GM12878 (cell line): Measurements from ENCODE around the gene FMC1. TPM values are rescaled to one million over a fixed set of nuclear protein-coding genes. Genes with fewer than 3 reads are reported as not detected.

Experiments
- ATAC-seq: fragments of 200-7000 bp; cut with Tn5 transposase; 3 replicates; pipeline ENCODE4 v1.9.1; 2020; ENCODE audit warnings: mild to moderate bottlenecking, moderate library complexity
- BruUV-seq: library from RNA; stranded (reverse); fragments of 400-500 nt; replicated peaks from 2 replicates; lab custom pipeline; 2021; lab: Mats Ljungman, UMichigan
- CTCF ChIA-PET: fragments of 300-600 bp; sonication (Branson Sonifier 250); formaldehyde crosslinking; extraction: SDS; loops from one replicate; lab custom pipeline; 2021; ENCODE audit warnings: inconsistent platforms; lab: Yijun Ruan, JAX
- POLR2A ChIA-PET: fragments of 350-600 bp; formaldehyde crosslinking; extraction: SDS; loops from one replicate; lab custom pipeline; 2021; ENCODE audit warnings: inconsistent platforms; lab: Charles Lee
- RAD21 ChIA-PET: fragments of 300-600 bp; sonication (Branson Sonifier 250); formaldehyde crosslinking; loops from one replicate; lab custom pipeline; 2023; ENCODE audit warnings: antibody characterized with exemption; ENCODE audit not compliant: unreplicated experiment; lab: Charles Lee
- SMC1A ChIA-PET: fragments of 300-600 bp; sonication (Branson Sonifier 250); formaldehyde crosslinking; loops from one replicate; lab custom pipeline; 2023; ENCODE audit not compliant: unreplicated experiment, uncharacterized antibody; lab: Charles Lee
- DNase-seq: peaks from one replicate; pipeline ENCODE4 v3.0.0-alpha.2; 2011; ENCODE audit warnings: low read depth, low spot score
- FAIRE-seq: peaks from 3 replicates; lab custom pipeline; 2011; peaks lifted over from hg19 to GRCh38; lab: Jason Lieb, UNC
- H2AFZ ChIP-seq: 2 replicates; pipeline ENCODE4 v1.6.0; 2011; ENCODE audit warnings: low read depth, low read length, control low read depth; ENCODE audit not compliant: control insufficient read depth
- H3K27ac ChIP-seq: 2 replicates; pipeline ENCODE4 v1.5.1; 2011; ENCODE audit warnings: control low read depth; ENCODE audit not compliant: control insufficient read depth, insufficient read depth
- H3K27me3 ChIP-seq, 2 experiments: replicated peaks in 1 of 2; 2 replicates each; pipeline versions ENCODE4 v1.6.0 to v1.6.1; 2011; ENCODE audit warnings: low read length in 1 of 2; ENCODE audit not compliant: control insufficient read depth in 2 of 2, insufficient read depth in 2 of 2
- H3K36me3 ChIP-seq, 2 experiments: 2 replicates each; pipeline ENCODE4 v1.5.1; 2011; ENCODE audit warnings: low read length in 1 of 2; ENCODE audit not compliant: control insufficient read depth in 2 of 2, insufficient read depth in 2 of 2
- H3K4me1 ChIP-seq: 2 replicates; pipeline ENCODE4 v1.6.1; 2011; ENCODE audit warnings: mild to moderate bottlenecking, low read length, moderate library complexity, mixed read lengths; ENCODE audit not compliant: control insufficient read depth, insufficient read depth
- H3K4me2 ChIP-seq: 2 replicates; pipeline ENCODE4 v1.6.0; 2011; ENCODE audit warnings: control low read depth; ENCODE audit not compliant: control insufficient read depth, insufficient read depth
- H3K4me3 ChIP-seq: fragments of 200-600 bp; sonication (generic); 2 replicates; pipeline ENCODE4 v1.5.1; 2016
- H3K79me2 ChIP-seq: 2 replicates; pipeline ENCODE4 v1.6.0; 2011; ENCODE audit warnings: low read length; ENCODE audit not compliant: control insufficient read depth, insufficient read depth
- H3K9ac ChIP-seq: 2 replicates; pipeline ENCODE4 v1.8.0; 2011; ENCODE audit warnings: low read length, control low read depth, mixed read lengths; ENCODE audit not compliant: control insufficient read depth, insufficient read depth
- H3K9me3 ChIP-seq: replicated peaks from 3 replicates; pipeline ENCODE4 v1.5.1; 2011; ENCODE audit warnings: mild to moderate bottlenecking, low read length; ENCODE audit not compliant: control insufficient read depth, insufficient read depth
- H4K20me1 ChIP-seq: 2 replicates; pipeline ENCODE4 v1.6.0; 2011; ENCODE audit not compliant: control insufficient read depth, insufficient read depth
- CBX5 ChIP-seq: sonication (generic); IDR thresholded peaks from 2 replicates; pipeline ENCODE4 v1.6.1; 2016; ENCODE audit warnings: low read depth, moderate library complexity, mild to moderate bottlenecking, inconsistent platforms
- CHD4 ChIP-seq: fragments of 200-600 bp; sonication (generic); IDR thresholded peaks from 2 replicates; pipeline ENCODE4 v1.6.1; 2016; ENCODE audit warnings: mild to moderate bottlenecking
- ETV6 ChIP-seq, 2 experiments: fragments of 450-650 bp in 1 of 2; IDR thresholded peaks in 1 of 2; conservative IDR thresholded peaks in 1 of 2; 2 replicates each; pipeline ENCODE4 v1.6.1; 2014; ENCODE audit warnings: antibody characterized with exemption in 1 of 2, borderline replicate concordance in 1 of 2, low read depth in 1 of 2, mild to moderate bottlenecking in 1 of 2, moderate library complexity in 1 of 2
- IKZF1 ChIP-seq: fragments of 450-650 bp; conservative IDR thresholded peaks from 2 replicates; pipeline ENCODE4 v1.6.1; 2017; ENCODE audit warnings: antibody characterized with exemption, mild to moderate bottlenecking
- JUND ChIP-seq: IDR thresholded peaks from 2 replicates; pipeline ENCODE4 v1.6.1; 2012; ENCODE audit warnings: low read depth, mild to moderate bottlenecking, low read length, improper control_type of control experiment, moderate library complexity
- MYC ChIP-seq: IDR thresholded peaks from 2 replicates; pipeline ENCODE4 v1.6.1; 2011; ENCODE audit warnings: mild to moderate bottlenecking, low read length, moderate library complexity, inconsistent platforms; ENCODE audit not compliant: insufficient read depth, insufficient replicate concordance, insufficient read length, severe bottlenecking
- NBN ChIP-seq: fragments of 450-650 bp; IDR thresholded peaks from 2 replicates; pipeline ENCODE4 v1.6.1; 2016
- NR2C1 ChIP-seq: fragments of 450-650 bp; IDR thresholded peaks from 2 replicates; pipeline ENCODE4 v1.6.1; 2017; ENCODE audit warnings: antibody characterized with exemption, mild to moderate bottlenecking, moderate library complexity
- NRF1 ChIP-seq: conservative IDR thresholded peaks from 2 replicates; pipeline ENCODE4 v1.6.1; 2011; ENCODE audit warnings: mild to moderate bottlenecking, low read depth, low read length, improper control_type of control experiment
- PML ChIP-seq: IDR thresholded peaks from 2 replicates; pipeline ENCODE4 v1.6.1; 2012; ENCODE audit warnings: low read length, inconsistent platforms
- POLR2A ChIP-seq: IDR thresholded peaks from 2 replicates; pipeline ENCODE4 v1.6.1; 2011; ENCODE audit warnings: low read depth, mild to moderate bottlenecking, low read length
- RFX5 ChIP-seq: IDR thresholded peaks from 2 replicates; pipeline ENCODE4 v1.6.1; 2011; ENCODE audit warnings: low read depth, low read length, improper control_type of control experiment
- WGBS: methylation state at CpG from one replicate; pipeline ENCODE4 v1.1.6; 2016; ENCODE audit warnings: low lambda C conversion rate; ENCODE audit not compliant: insufficient replicate concordance, insufficient coverage; ENCODE audit errors: missing lambda C conversion rate; 5-methylcytosine and 5-hydroxymethylcytosine counted together
- in situ Hi-C: fragments of 300-500 bp; cut with MboI; formaldehyde crosslinking; loops from 9 replicates; pipeline ENCODE4 v1.14.3; 2018; ENCODE audit warnings: mixed read lengths
- intact Hi-C: fragments of 100-400 bp; cut with micrococcal nuclease; formaldehyde crosslinking; loops from one replicate; pipeline ENCODE4 v1.14.2; 2022; ENCODE audit not compliant: unreplicated experiment
- polyA plus RNA-seq, 11 experiments: library from polyadenylated mRNA; depleted of rRNA in 4 of 11; unstranded in 6 of 11; stranded (reverse) in 5 of 11; fragments of >200 nt; fragmentation: Nextera tagmentation in 4 of 11; fragmentation: Illumina TruSeq in 1 of 11; extraction: Ambion mirVana in 4 of 11; extraction: Trizol in 1 of 11; gene quantifications; 1 replicate in 1 of 11; 2 replicates in 10 of 11; pipeline versions ENCODE4 v1.2.1 to v1.2.3, GENCODE V29; 2011 to 2016; ENCODE audit warnings: inconsistent platforms in 2 of 11, missing spikeins in 2 of 11, low read depth in 1 of 11
- small RNA-seq: library from RNA; depleted of rRNA; stranded (forward); fragments of <200 nt; gene quantifications from one replicate; pipeline ENCODE3, GENCODE V24; 2014
- total RNA-seq, 4 experiments: library from RNA; depleted of rRNA in 3 of 4; stranded (reverse); fragments of >200 nt in 3 of 4; fragmentation: Illumina TruSeq in 1 of 4; extraction: Trizol in 1 of 4; gene quantifications; 2 replicates each; pipeline versions ENCODE4 v1.2.1 to v1.2.3, GENCODE V29; 2013 to 2021
- TF ChIP-seq, protein P1 (sequence below): IDR thresholded peaks from 2 replicates; pipeline ENCODE4 v1.6.1; 2011; ENCODE audit warnings: low read depth, mild to moderate bottlenecking, low read length, moderate library complexity, borderline replicate concordance; ENCODE audit errors: extremely low read depth
- TF ChIP-seq, protein P2 (sequence below): fragments of 450-650 bp; IDR thresholded peaks from 2 replicates; pipeline ENCODE4 v1.6.1; 2018; ENCODE audit warnings: mild to moderate bottlenecking, low read depth, moderate library complexity; ENCODE audit not compliant: partially characterized antibody

Gene FMC1
- total and polyA plus RNA-seq, 10 of the 15 experiments (the other 5 are each of a cell fraction or from before 2014, with no cell fraction given): 4.2 to 60.4 (median 15.6) TPM

DNA sequence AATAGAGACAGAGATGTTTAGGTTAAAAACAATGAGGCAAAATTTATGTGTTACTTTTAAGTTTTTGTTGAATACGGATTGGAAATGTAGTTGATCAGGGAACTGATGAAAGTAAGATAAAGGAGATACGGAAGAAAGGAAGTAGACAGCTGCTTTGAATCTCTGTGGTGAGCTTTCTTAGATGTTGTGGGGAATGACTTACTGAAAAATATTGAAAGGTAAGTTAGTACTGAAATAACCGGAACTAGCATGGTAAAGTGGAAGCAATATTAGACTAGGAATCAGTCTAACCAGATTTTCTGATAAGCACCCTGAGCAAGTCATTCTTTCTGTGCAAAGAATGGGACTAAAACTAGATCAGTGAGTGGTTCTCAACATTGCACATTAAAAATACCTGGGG, 53.4 kb downstream of the FMC1 start:
- H4K20me1 ChIP-seq: 0 out of 2 replicates have a peak, but pooled peaks cover 3% of the 10 kb centered on the region
- SMC1A ChIA-PET: interaction anchor here (0.6 to 2.8 kb wide), 5 partner anchors 8 to 938 kb away, joined by 3 to 10 read pairs (median 6); no protein-coding TSS in a partner anchor
- H2AFZ ChIP-seq: no peak overlapping the region
- H3K4me3 ChIP-seq: no peak overlapping the region
- peaks cover 17% of the 10 kb centered on the region for H3K79me2 ChIP-seq
- peaks cover 2 to 27% of the 10 kb centered on the region in 2 experiments for H3K36me3 ChIP-seq
- no peaks in the 10 kb centered on the region for H3K4me1 ChIP-seq
- H3K4me2 ChIP-seq: no peak overlapping the region
- ATAC-seq (no peak), FAIRE-seq (no peak)
- BruUV-seq: no TSS peak
- no peaks in the 10 kb centered on the region for H3K27me3 ChIP-seq
- TF ChIP-seq POLR2A: no peak
- TF ChIP-seq JUND: no peak
- TF ChIP-seq, protein P1, sequence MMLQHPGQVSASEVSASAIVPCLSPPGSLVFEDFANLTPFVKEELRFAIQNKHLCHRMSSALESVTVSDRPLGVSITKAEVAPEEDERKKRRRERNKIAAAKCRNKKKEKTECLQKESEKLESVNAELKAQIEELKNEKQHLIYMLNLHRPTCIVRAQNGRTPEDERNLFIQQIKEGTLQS: no peak
- TF ChIP-seq NBN: no peak
- TF ChIP-seq CBX5: no peak
- TF ChIP-seq ETV6 (conservative IDR thresholded peaks at IDR 0.05 in 1 of 2, IDR thresholded peaks at IDR 0.05 in 1 of 2; ENCODE audit: borderline replicate concordance in 1 of 2, low read depth in 1 of 2): no peak
- TF ChIP-seq NRF1: no peak
- no peak for TF ChIP-seq RFX5
- TF ChIP-seq, protein P2, sequence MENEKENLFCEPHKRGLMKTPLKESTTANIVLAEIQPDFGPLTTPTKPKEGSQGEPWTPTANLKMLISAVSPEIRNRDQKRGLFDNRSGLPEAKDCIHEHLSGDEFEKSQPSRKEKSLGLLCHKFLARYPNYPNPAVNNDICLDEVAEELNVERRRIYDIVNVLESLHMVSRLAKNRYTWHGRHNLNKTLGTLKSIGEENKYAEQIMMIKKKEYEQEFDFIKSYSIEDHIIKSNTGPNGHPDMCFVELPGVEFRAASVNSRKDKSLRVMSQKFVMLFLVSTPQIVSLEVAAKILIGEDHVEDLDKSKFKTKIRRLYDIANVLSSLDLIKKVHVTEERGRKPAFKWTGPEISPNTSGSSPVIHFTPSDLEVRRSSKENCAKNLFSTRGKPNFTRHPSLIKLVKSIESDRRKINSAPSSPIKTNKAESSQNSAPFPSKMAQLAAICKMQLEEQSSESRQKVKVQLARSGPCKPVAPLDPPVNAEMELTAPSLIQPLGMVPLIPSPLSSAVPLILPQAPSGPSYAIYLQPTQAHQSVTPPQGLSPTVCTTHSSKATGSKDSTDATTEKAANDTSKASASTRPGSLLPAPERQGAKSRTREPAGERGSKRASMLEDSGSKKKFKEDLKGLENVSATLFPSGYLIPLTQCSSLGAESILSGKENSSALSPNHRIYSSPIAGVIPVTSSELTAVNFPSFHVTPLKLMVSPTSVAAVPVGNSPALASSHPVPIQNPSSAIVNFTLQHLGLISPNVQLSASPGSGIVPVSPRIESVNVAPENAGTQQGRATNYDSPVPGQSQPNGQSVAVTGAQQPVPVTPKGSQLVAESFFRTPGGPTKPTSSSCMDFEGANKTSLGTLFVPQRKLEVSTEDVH: no peak
- no peak for TF ChIP-seq CHD4
- no peak for TF ChIP-seq IKZF1
- no peak for TF ChIP-seq PML
- TF ChIP-seq MYC: no peak
- TF ChIP-seq NR2C1: no peak
- TF ChIP-seq, all 136 proteins: peak for 0
- intact Hi-C loops (no loop called here), in situ Hi-C loops (no loop called here)
- DNase-seq: no peak
- Histone ChIP-seq H3K9me3 (no peaks in the 10 kb centered on the region), H3K9ac (no peak overlapping the region), H3K27ac (no peak overlapping the region)
- 77% methylated on average over 3 of the region's 3 CpGs for WGBS
- ChIA-PET POLR2A (interaction anchor here (0.9 kb wide), 1 partner anchor 8 kb away, joined by 3 read pairs; no protein-coding TSS in a partner anchor), RAD21 (interaction anchor here (1.0 kb wide), 1 partner anchor 15 kb away, joined by 6 read pairs; no protein-coding TSS in a partner anchor), CTCF (interaction anchor here (0.6 kb wide), 1 partner anchor 96 kb away, joined by 3 read pairs; no protein-coding TSS in a partner anchor)

Small RNA genes lying within 50 kb of the gene (small RNA-seq; reads per million reads assigned to genes)
- gene RNU6-206P: not detected

Other genes starting within 250 kb of the FMC1 start
- 43.1 and 45.4 TPM in 2 replicates for gene ZC3HAV1, start 231.6 kb upstream of the FMC1 start, total RNA-seq (2014; rRNA removed)
- gene ZC3HAV1, start 231.6 kb upstream of the FMC1 start, total RNA-seq (2014; rRNA removed; fragmentation: Illumina TruSeq; extraction: Trizol): 46.3 and 47.5 TPM in 2 replicates
- gene ZC3HAV1, start 231.6 kb upstream of the FMC1 start, total RNA-seq (2021): 49.4 and 55.3 TPM in 2 replicates
- 24.1 and 29.8 TPM in 2 replicates for gene ZC3HAV1, start 231.6 kb upstream of the FMC1 start, polyA plus RNA-seq (2011; rRNA removed)
- 48.5 and 58.2 TPM in 2 replicates for gene ZC3HAV1, start 231.6 kb upstream of the FMC1 start, polyA plus RNA-seq (2014; fragmentation: Illumina TruSeq; extraction: Trizol)
- 10 to 100 TPM; 18.5 to 19.7 TPM for gene ZC3HAV1, start 231.6 kb upstream of the FMC1 start, polyA plus RNA-seq (2014; fragmentation: Nextera tagmentation; extraction: Ambion mirVana)
- 32.4 and 35.2 TPM in 2 replicates for gene ZC3HAV1, start 231.6 kb upstream of the FMC1 start, polyA plus RNA-seq (2014; rRNA removed)
- gene ZC3HAV1, start 231.6 kb upstream of the FMC1 start, polyA plus RNA-seq (2016; fragmentation: Nextera tagmentation; extraction: Ambion mirVana): 10 to 100 TPM; 46.4 to 51.4 TPM
- gene UBN2, start 110.1 kb upstream of the FMC1 start, total RNA-seq (2014; rRNA removed): 2.8 and 3.4 TPM in 2 replicates
- 4.0 and 4.3 TPM in 2 replicates for gene UBN2, start 110.1 kb upstream of the FMC1 start, total RNA-seq (2014; rRNA removed; fragmentation: Illumina TruSeq; extraction: Trizol)
- gene UBN2, start 110.1 kb upstream of the FMC1 start, total RNA-seq (2021): 5.3 and 8.5 TPM in 2 replicates
- 4.9 and 7.0 TPM in 2 replicates for gene UBN2, start 110.1 kb upstream of the FMC1 start, polyA plus RNA-seq (2011; rRNA removed)
- 3.6 and 4.2 TPM in 2 replicates for gene UBN2, start 110.1 kb upstream of the FMC1 start, polyA plus RNA-seq (2014; fragmentation: Illumina TruSeq; extraction: Trizol)
- gene UBN2, start 110.1 kb upstream of the FMC1 start, polyA plus RNA-seq (2014; fragmentation: Nextera tagmentation; extraction: Ambion mirVana): under 1 TPM; 0.27 to 0.37 TPM
- gene UBN2, start 110.1 kb upstream of the FMC1 start, polyA plus RNA-seq (2014; rRNA removed): 1.9 and 2.2 TPM in 2 replicates
- gene UBN2, start 110.1 kb upstream of the FMC1 start, polyA plus RNA-seq (2016; fragmentation: Nextera tagmentation; extraction: Ambion mirVana): under 1 TPM; 0.60 to 0.74 TPM
- 48.8 and 51.8 TPM in 2 replicates for gene LUC7L2, start 18.6 kb downstream of the FMC1 start, total RNA-seq (2014; rRNA removed)
- gene LUC7L2, start 18.6 kb downstream of the FMC1 start, total RNA-seq (2014; rRNA removed; fragmentation: Illumina TruSeq; extraction: Trizol): 68.4 and 69.3 TPM in 2 replicates
- gene LUC7L2, start 18.6 kb downstream of the FMC1 start, total RNA-seq (2021): 86.5 and 98.7 TPM in 2 replicates
- gene LUC7L2, start 18.6 kb downstream of the FMC1 start, polyA plus RNA-seq (2011; rRNA removed): 66.3 and 82.2 TPM in 2 replicates
- gene LUC7L2, start 18.6 kb downstream of the FMC1 start, polyA plus RNA-seq (2014; fragmentation: Illumina TruSeq; extraction: Trizol): 78.7 and 100.0 TPM in 2 replicates
- gene LUC7L2, start 18.6 kb downstream of the FMC1 start, polyA plus RNA-seq (2014; fragmentation: Nextera tagmentation; extraction: Ambion mirVana): 10 to 100 TPM; 31.7 to 37.8 TPM
- 57.6 and 69.1 TPM in 2 replicates for gene LUC7L2, start 18.6 kb downstream of the FMC1 start, polyA plus RNA-seq (2014; rRNA removed)
- gene LUC7L2, start 18.6 kb downstream of the FMC1 start, polyA plus RNA-seq (2016; fragmentation: Nextera tagmentation; extraction: Ambion mirVana): 10 to 100 TPM; 68.0 to 75.7 TPM
- gene KLRG2, start 142.3 kb downstream of the FMC1 start, total RNA-seq (2014; rRNA removed): 0.06 TPM in 1 of 2 replicates, not detected in the other
- gene KLRG2, start 142.3 kb downstream of the FMC1 start, total RNA-seq (2014; rRNA removed; fragmentation: Illumina TruSeq; extraction: Trizol): not detected in 2 replicates
- gene KLRG2, start 142.3 kb downstream of the FMC1 start, total RNA-seq (2021): not detected in 2 replicates
- not detected in 2 replicates for gene KLRG2, start 142.3 kb downstream of the FMC1 start, polyA plus RNA-seq (2011; rRNA removed)
- not detected in 2 replicates for gene KLRG2, start 142.3 kb downstream of the FMC1 start, polyA plus RNA-seq (2014; fragmentation: Illumina TruSeq; extraction: Trizol)
- gene KLRG2, start 142.3 kb downstream of the FMC1 start, polyA plus RNA-seq (2014; fragmentation: Nextera tagmentation; extraction: Ambion mirVana): not detected
- 0.09 TPM in 1 of 2 replicates, not detected in the other for gene KLRG2, start 142.3 kb downstream of the FMC1 start, polyA plus RNA-seq (2014; rRNA removed)
- gene KLRG2, start 142.3 kb downstream of the FMC1 start, polyA plus RNA-seq (2016; fragmentation: Nextera tagmentation; extraction: Ambion mirVana): not detected
- not detected in 2 replicates for gene CLEC2L, start 182.3 kb downstream of the FMC1 start, total RNA-seq (2014; rRNA removed)
- gene CLEC2L, start 182.3 kb downstream of the FMC1 start, total RNA-seq (2014; rRNA removed; fragmentation: Illumina TruSeq; extraction: Trizol): not detected in 2 replicates
- gene CLEC2L, start 182.3 kb downstream of the FMC1 start, total RNA-seq (2021): not detected in 2 replicates
- gene CLEC2L, start 182.3 kb downstream of the FMC1 start, polyA plus RNA-seq (2011; rRNA removed): not detected in 2 replicates
- not detected in 2 replicates for gene CLEC2L, start 182.3 kb downstream of the FMC1 start, polyA plus RNA-seq (2014; fragmentation: Illumina TruSeq; extraction: Trizol)
- not detected for gene CLEC2L, start 182.3 kb downstream of the FMC1 start, polyA plus RNA-seq (2014; fragmentation: Nextera tagmentation; extraction: Ambion mirVana)
- gene CLEC2L, start 182.3 kb downstream of the FMC1 start, polyA plus RNA-seq (2014; rRNA removed): not detected in 2 replicates
- gene CLEC2L, start 182.3 kb downstream of the FMC1 start, polyA plus RNA-seq (2016; fragmentation: Nextera tagmentation; extraction: Ambion mirVana): not detected